Smooth muscle cell (in vitro differentiated cells): ENCODE results near the gene THOC1. TPM values are rescaled to one million over a fixed set of nuclear protein-coding genes. Genes with fewer than 3 reads are reported as not detected.

Source experiments
- DNase-seq: peaks from one replicate; lab custom pipeline; 2025; ENCODE audit not compliant: unreplicated experiment; lab: John Stamatoyannopoulos, UW
- H2AFZ ChIP-seq: fragments of 200-600 bp; sonication (generic); 2 replicates; pipeline ENCODE4 v1.6.0; 2016; ENCODE audit warnings: antibody characterized with exemption, low read depth, mild to moderate bottlenecking
- H3F3A ChIP-seq: fragments of 200-600 bp; sonication (generic); 2 replicates; pipeline ENCODE4 v1.6.0; 2017; ENCODE audit warnings: antibody characterized with exemption, low read depth
- H3K27ac ChIP-seq: fragments of 200-600 bp; sonication (generic); 2 replicates; pipeline ENCODE4 v1.5.1; 2016; ENCODE audit warnings: low read depth, mild to moderate bottlenecking
- H3K27me3 ChIP-seq: fragments of 200-600 bp; sonication (generic); 2 replicates; pipeline ENCODE4 v1.6.1; 2016; ENCODE audit warnings: low read depth, mild to moderate bottlenecking
- H3K36me3 ChIP-seq: fragments of 200-600 bp; sonication (generic); 2 replicates; pipeline ENCODE4 v1.5.1; 2016; ENCODE audit warnings: low read depth
- H3K4me1 ChIP-seq: fragments of 200-600 bp; sonication (generic); 2 replicates; pipeline ENCODE4 v1.5.1; 2016; ENCODE audit warnings: low read depth
- H3K4me2 ChIP-seq: fragments of 200-600 bp; sonication (generic); 2 replicates; pipeline ENCODE4 v1.6.0; 2016; ENCODE audit warnings: mild to moderate bottlenecking
- H3K4me3 ChIP-seq: fragments of 200-600 bp; sonication (generic); 2 replicates; pipeline ENCODE4 v1.5.1; 2016; ENCODE audit warnings: mild to moderate bottlenecking
- H3K79me2 ChIP-seq: fragments of 200-600 bp; sonication (generic); 2 replicates; pipeline ENCODE4 v1.6.0; 2016; ENCODE audit warnings: low read depth, mild to moderate bottlenecking
- H3K9ac ChIP-seq: fragments of 200-600 bp; sonication (generic); 2 replicates; pipeline ENCODE4 v1.6.0; 2016; ENCODE audit warnings: low read depth
- H3K9me3 ChIP-seq: fragments of 200-600 bp; sonication (generic); replicated peaks from 2 replicates; pipeline ENCODE4 v1.5.1; 2016; ENCODE audit warnings: low read depth
- H4K20me1 ChIP-seq: fragments of 200-600 bp; sonication (generic); 2 replicates; pipeline ENCODE4 v1.6.0; 2016; ENCODE audit warnings: low read depth
- CTCF ChIP-seq: fragments of 200-600 bp; sonication (generic); IDR thresholded peaks from 2 replicates; pipeline ENCODE4 v1.5.1; 2017; ENCODE audit warnings: borderline replicate concordance, mild to moderate bottlenecking, antibody characterized with exemption; ENCODE audit not compliant: insufficient read depth, poor library complexity, severe bottlenecking
- WGBS: methylation state at CpG from one replicate; pipeline ENCODE4 v1.1.7; 2016; ENCODE audit warnings: low lambda C conversion rate; 5-methylcytosine and 5-hydroxymethylcytosine counted together
- polyA plus RNA-seq: library from polyadenylated mRNA; unstranded; fragments of >200 nt; fragmentation: Nextera tagmentation; extraction: Ambion mirVana; gene quantifications from 2 replicates; pipeline ENCODE4 v1.2.1, GENCODE V29; 2016
- total RNA-seq: library from RNA; depleted of rRNA; stranded (reverse); fragments of >200 nt; gene quantifications from 2 replicates; pipeline ENCODE4 v1.2.3, GENCODE V29; 2014

The THOC1 gene
- total and polyA plus RNA-seq, 2 experiments from 2014 or later = 14.8 to 48.7 TPM

GRCh38 chr18:210075-210474 lies 57.8 kb downstream of the THOC1 start:
- Histone ChIP-seq H3K4me3 (no peak overlapping the region), H3K79me2 (peaks cover 16% of the 10 kb centered on the region), H3K9ac (no peak overlapping the region), H3K4me2 (no peak overlapping the region), H3K9me3 (no peaks in the 10 kb centered on the region), H2AFZ (no peak overlapping the region), H3K36me3 (peaks cover 38% of the 10 kb centered on the region), H3K4me1 (no peaks in the 10 kb centered on the region), H4K20me1 (peaks cover 20% of the 10 kb centered on the region), H3K27ac (no peak overlapping the region), H3K27me3 (no peaks in the 10 kb centered on the region), H3F3A (no peaks in the 10 kb centered on the region)
- no peak for TF ChIP-seq CTCF
- DNase-seq = no peak
- WGBS = 91% methylated on average over 1 of the region's 1 CpG

- H3K4me2 ChIP-seq = no peak overlapping the region
- H3K4me3 ChIP-seq = no peak overlapping the region
- peaks cover 25% of the 10 kb centered on the region for H3K36me3 ChIP-seq
- H3K27me3 ChIP-seq = no peaks in the 10 kb centered on the region
- TF ChIP-seq CTCF = no peak
- H3F3A ChIP-seq = no peaks in the 10 kb centered on the region
- no peak for DNase-seq
- no peaks in the 10 kb centered on the region for H3K79me2 ChIP-seq
- H3K9ac ChIP-seq = no peak overlapping the region
- no peaks in the 10 kb centered on the region for H4K20me1 ChIP-seq
- H3K4me1 ChIP-seq = no peaks in the 10 kb centered on the region
- H2AFZ ChIP-seq = no peak overlapping the region
- 92% methylated on average over 2 of the region's 2 CpGs for WGBS
- H3K27ac ChIP-seq = no peak overlapping the region
- H3K9me3 ChIP-seq = no peaks in the 10 kb centered on the region
Observed at GRCh38 chr18:199768-200167, 68.1 kb downstream of the THOC1 start.

GRCh38 chr18:199214-199613 lies 68.6 kb downstream of the THOC1 start:
- H3F3A ChIP-seq = no peaks in the 10 kb centered on the region
- H3K9me3 ChIP-seq = no peaks in the 10 kb centered on the region
- no peak overlapping the region for H3K9ac ChIP-seq
- DNase-seq = no peak
- H3K4me1 ChIP-seq = no peaks in the 10 kb centered on the region
- H3K79me2 ChIP-seq = no peaks in the 10 kb centered on the region
- no peak overlapping the region for H3K4me2 ChIP-seq
- H3K36me3 ChIP-seq = peaks cover 21% of the 10 kb centered on the region
- no peak overlapping the region for H2AFZ ChIP-seq
- no peak overlapping the region for H3K27ac ChIP-seq
- no peak for TF ChIP-seq CTCF
- 69% methylated on average over 3 of the region's 3 CpGs for WGBS
- no peaks in the 10 kb centered on the region for H3K27me3 ChIP-seq
- H4K20me1 ChIP-seq = no peaks in the 10 kb centered on the region
- no peak overlapping the region for H3K4me3 ChIP-seq

DNA sequence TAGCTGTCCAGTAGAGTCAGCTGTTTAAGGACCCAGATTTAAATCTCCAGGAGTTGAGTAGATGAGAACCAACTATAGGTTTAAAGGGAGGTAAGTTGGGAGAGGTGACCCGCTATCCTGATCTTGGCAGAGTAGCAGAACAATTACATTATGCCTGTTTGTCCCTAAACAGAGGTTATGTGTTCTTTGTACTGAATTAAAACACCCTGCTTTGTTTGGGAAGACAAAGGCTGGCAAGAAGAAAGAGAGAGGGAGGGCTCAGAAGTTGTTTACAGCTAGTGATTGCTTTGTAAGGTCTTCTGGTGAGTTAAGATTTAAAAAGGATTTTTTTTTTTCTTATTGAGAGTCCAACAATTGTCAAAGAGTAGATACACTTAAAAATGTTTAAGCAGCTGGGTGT lies 72.2 kb downstream of the THOC1 start:
- Histone ChIP-seq H3K9ac (no peak overlapping the region), H2AFZ (no peak overlapping the region), H3K4me1 (no peaks in the 10 kb centered on the region), H3K36me3 (peaks cover 7% of the 10 kb centered on the region), H3K4me3 (no peak overlapping the region), H3K27me3 (no peaks in the 10 kb centered on the region), H4K20me1 (peaks cover 31% of the 10 kb centered on the region), H3K4me2 (no peak overlapping the region), H3K27ac (no peak overlapping the region), H3K79me2 (peaks cover 9% of the 10 kb centered on the region), H3K9me3 (no peaks in the 10 kb centered on the region), H3F3A (no peaks in the 10 kb centered on the region)
- DNase-seq = no peak
- TF ChIP-seq CTCF = no peak
- 100% methylated on average over 1 of the region's 1 CpG for WGBS
